ENCODE results near the gene UBN2.
"Not testable (repeated sequence)": the region's sequence is repeated elsewhere in the genome, so short reads cannot be mapped to it uniquely, and the experiment has no call there.

The UBN2 gene

DNA sequence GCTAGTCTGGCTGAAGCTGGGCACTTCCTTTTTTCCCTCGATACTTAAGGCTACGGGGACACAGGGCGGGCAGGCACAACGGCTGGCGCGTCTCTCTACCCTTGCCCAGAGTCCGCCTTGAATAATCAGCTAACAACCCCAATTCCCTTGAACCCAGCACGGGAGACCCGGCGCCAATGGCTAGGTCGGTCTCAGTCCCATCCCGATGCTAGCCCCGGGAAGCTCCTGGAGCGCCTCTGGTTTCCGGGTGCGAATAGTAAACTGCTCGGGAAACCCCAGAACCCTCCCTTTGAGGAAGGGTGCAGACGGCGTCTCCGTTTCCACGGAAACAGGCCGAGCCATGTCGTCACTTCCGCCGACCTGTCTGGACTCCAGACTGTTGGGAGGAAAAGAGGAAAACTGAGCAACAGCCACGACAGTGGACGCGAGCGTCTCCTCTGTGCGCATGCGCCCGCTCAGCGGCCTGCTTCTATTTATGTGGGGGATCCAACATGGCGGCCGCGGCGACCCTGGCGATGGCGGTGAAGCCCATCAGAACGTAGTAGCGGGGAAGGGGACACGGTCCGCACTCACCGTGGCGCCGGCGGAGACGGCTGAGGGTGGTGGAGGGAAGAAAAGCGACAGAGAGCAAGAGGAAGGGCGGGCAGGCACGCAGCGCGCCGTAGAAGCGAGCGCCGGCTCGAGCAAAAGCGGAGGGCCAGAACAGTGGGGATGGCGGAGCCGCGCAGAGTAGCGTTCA is at the start of gene UBN2:
Gene UBN2 (plus strand): TSS at position 464 of the 739 bp plus-strand sequence. CDS start 248 bp downstream, at position 712.
- peak; percentile 98 for DNase-seq (ENCODE audit: low read depth, low spot score)

- no peak for DNase-seq (ENCODE audit: low read depth, low spot score)
Observed at GRCh38 chr7:139181404-139181803, 49.6 kb upstream of the UBN2 start.

GRCh38 chr7:139182363-139182762 is 48.7 kb upstream of the UBN2 start:
- peak; percentile 64 for DNase-seq (ENCODE audit: low read depth, low spot score)

DNA sequence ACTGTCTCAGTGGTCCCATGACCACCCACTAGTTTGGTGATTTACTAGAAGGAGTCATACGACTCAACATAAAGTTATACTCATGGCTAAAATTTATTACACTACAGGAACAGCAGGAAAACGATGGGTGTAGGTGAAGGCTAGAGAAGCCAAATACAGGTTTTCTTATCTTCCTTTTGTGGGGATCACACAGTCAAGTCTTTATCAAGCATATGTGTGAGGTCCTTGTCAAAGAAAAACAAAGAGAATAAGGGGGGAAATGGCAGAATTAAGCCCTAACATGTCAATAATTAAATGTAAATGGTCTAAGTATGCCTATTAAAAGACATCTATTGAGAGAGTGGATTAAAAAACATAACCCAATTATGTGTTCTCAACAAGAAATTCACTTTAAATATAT is 47.8 kb upstream of the UBN2 start:
- DNase-seq (ENCODE audit: low read depth, low spot score) = no peak

DNA sequence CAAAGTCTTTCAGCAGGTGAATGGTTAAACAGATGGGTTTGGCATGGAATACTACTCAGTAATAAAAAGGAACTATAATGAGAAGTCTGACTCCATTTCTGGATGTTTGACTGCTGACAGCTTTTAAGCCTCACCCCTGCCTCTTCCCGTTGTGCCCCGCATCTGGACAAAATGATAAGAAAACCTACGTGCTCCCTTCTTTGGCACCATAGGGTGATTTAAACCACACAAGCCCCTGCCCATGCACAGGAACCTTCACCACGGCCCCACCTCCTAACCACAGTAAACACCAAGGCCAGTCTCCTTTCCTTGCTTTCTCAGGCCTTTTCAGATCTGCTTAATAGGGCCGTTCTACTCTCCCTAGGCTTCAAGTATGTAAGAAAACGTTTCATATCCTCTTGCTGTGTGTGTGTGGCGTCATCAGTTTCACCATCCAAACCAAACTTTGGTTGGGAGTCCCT is 47.1 kb upstream of the UBN2 start:
- DNase-seq (ENCODE audit: low read depth, low spot score) = no peak

DNA sequence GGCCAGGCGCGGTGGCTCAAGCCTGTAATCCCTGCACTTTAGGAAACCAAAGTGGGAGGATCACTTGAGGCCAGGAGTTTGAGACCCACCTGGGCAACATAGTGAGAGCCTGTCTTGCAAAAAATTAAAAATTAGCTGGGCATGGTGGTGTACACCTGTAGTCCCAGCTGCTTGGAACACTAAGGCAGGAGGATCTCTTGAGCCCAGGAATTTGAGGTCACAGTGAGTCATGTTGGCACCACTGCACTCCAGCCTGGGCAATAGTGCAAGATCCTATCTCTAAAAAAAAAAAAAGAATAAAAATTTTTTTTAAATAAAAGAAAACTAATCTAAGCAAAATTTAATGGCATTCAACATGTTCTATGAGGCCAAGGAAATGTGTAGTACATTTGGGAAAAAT is 44.9 kb upstream of the UBN2 start:
- DNase-seq (ENCODE audit: low read depth, low spot score) = no peak

DNA sequence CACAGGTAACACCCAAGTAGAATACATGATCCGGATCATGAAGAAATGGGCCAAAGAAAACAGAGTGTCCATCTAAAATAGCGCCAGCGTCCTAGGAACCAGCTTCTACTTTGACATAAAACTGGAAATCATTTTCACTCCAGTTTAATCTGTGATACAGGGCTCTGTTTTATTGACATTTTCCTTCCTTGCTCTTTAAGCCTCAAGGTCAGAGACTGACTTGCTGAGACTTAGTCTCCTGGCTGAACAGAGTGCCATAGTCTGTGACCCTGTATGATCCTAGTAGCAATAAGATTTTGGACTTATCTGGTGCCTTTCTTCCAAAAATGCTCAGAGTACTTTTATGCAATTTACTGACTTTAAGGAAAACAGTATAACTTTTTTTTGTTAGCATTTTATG is 41.7 kb upstream of the UBN2 start:
- DNase-seq (ENCODE audit: low read depth, low spot score) = no peak

GRCh38 chr7:139192014-139192706 is 38.9 kb upstream of the UBN2 start:
- no peak for DNase-seq (ENCODE audit: low read depth, low spot score)

- no peak for DNase-seq (ENCODE audit: low read depth, low spot score)
Observed at GRCh38 chr7:139200382-139200781, 30.7 kb upstream of the UBN2 start.

- DNase-seq (ENCODE audit: low read depth, low spot score) = no peak
Observed at GRCh38 chr7:139203992-139204391, 27.0 kb upstream of the UBN2 start.

DNA sequence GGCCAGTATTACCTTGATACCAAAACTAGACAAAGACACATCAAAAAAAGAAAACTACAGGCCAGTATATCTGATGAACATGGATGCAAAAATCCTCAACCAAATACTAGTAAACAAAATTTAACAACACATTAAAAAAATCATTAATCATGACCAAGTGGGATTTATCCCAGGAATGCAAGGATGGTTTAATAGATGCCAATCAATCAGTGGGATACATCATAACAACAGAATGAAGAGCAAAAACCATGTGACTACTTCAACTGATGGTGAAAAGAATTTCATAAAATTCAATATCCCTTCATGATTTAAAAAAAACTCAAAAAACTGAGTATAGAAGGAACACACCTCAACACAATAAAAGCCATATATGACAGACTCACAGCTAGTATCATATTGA is 25.2 kb upstream of the UBN2 start:
- no peak for DNase-seq (ENCODE audit: low read depth, low spot score)

DNA sequence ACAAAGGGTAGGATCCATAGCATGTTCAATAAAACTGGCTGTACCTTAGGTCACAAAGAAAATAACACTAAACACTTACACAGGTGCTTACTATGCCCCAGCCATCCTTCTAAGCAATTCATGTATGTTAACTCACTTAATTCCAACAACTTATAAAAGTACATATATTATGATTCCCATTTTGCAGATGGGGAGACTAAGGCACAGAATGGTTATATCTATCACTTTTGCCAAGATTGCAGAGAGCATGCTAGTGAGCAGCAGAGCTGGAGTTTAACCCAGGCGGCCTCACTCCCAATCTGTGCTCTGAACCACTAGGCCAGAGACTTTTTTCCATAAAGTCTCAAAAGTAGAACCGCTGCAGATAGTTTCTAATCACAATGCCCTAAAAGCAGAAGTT is 18.9 kb upstream of the UBN2 start:
- no peak for DNase-seq (ENCODE audit: low read depth, low spot score)

DNA sequence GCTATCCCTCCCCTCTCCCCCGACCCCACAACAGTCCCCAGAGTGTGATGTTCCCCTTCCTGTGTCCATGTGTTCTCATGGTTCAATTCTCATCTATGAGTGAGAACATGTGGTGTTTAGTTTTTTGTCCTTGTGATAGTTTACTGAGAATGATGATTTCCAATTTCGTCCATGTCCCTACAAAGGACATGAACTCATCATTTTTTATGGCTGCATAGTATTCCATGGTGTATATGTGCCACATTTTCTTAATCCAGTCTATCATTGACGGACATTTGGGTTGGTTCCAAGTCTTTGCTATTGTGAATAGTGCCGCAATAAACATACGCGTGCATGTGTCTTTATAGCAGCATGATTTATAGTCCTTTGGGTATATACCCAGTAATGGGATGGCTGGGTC is 17.5 kb upstream of the UBN2 start:
- not testable (repeated sequence) for DNase-seq (ENCODE audit: low read depth, low spot score)

GRCh38 chr7:139218173-139218572 is 12.9 kb upstream of the UBN2 start:
- DNase-seq (ENCODE audit: low read depth, low spot score) = no peak

GRCh38 chr7:139224219-139224618 is 6.8 kb upstream of the UBN2 start:
- no peak for DNase-seq (ENCODE audit: low read depth, low spot score)

DNA sequence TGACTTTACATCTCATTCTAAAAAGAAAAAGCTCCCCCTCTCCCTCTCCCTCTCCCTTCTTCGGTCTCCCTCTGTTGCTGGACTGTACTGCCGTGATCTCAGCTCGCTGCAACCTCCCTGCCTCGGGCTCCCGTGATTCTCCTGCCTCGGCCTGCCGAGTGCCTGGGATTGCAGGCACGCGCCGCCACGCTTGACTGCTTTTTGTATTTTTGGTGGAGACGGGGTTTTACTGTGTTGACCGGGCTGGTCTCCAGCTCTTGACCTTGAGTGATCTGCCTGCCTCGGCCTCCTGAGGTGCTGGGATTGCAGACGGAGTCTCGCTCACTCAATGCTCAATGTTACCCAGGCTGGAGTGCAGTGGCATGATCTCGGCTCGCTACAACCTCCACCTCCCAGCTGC is 6.2 kb upstream of the UBN2 start:
- DNase-seq (ENCODE audit: low read depth, low spot score) = not testable (repeated sequence)

DNA sequence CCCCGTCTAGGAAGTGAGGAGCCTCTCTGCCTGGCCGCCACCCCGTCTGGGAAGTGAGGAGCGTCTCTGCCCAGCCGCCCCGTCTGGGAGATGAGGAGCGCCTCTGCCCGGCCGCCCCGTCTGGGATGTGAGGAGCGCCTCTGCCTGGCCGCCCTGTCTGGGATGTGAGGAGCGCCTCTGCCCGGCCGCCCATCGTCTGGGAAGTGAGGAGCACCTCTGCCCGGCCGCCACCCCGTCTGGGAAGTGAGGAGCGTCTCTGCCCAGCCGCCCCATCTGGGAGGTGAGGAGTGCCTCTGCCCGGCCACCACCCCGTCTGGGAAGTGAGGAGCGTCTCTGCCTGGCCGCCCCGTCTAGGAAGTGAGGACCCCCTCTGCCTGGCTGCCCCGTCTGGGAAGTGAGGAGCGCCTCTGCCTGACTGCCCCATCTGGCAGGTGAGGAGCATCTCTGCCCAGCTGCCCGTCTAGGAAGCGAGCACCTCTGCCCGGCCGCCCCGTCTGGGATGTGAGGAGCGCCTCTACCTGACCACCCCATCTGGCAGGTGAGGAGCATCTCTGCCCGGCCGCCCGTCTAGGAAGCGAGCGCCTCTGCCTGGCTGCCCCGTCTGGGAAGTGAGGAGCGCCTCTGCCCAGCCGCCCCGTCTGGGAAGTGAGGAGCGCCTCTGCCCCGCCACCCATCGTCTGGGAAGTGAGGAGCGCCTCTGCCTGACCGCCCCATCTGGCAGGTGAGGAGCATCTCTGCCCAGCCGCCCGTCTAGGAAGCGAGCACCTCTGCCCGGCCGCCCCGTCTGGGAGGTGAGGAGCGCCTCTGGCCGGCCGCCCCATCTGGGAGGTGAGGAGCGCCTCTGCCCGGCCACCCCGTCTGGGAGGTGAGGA is 5.5 kb upstream of the UBN2 start:
- not testable (repeated sequence) for DNase-seq (ENCODE audit: low read depth, low spot score)

DNA sequence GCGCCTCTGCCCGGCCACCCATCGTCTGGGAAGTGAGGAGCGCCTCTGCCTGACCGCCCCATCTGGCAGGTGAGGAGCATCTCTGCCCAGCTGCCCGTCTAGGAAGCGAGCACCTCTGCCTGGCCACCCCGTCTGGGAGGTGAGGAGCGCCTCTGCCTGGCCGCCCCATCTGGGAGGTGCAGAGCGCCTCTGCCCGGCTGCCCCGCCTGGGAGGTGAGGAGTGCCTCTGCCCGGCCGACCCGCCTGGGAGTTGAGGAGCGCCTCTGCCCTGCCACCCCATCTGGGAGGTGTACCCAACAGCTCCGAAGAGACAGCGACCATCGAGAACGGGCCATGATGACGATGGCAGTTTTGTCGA is 4.9 kb upstream of the UBN2 start:
- not testable (repeated sequence) for DNase-seq (ENCODE audit: low read depth, low spot score)

DNA sequence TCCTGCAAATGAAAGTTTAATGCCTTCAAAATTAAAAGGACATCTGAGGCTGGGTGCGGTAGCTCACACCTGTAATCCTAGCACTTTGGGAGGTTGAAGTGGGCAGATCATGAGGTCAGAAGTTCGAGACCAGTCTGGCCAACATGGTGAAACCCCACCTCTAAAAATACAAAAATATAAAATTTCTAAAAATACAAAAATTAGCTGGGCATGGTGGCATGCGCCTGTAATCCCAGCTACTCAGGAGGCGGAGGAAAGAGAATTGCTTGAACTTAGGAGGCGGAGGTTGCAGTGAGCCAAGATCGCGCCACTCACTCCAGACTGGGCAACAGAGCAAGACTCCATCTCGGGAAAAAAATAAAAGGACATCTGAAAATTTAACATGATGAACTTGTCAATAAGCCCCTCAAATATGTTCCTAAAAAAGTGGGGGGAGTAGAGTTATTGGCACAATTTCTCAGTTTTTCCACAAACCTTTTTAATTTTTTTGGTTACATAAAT is 4.0 kb upstream of the UBN2 start:
- not testable (repeated sequence) for DNase-seq (ENCODE audit: low read depth, low spot score)

GRCh38 chr7:139230023-139230422 is 1.0 kb upstream of the UBN2 start:
- DNase-seq (ENCODE audit: low read depth, low spot score) = no peak

GRCh38 chr7:139230484-139230773 is 608 bp upstream of the UBN2 start:
- DNase-seq (ENCODE audit: low read depth, low spot score) = no peak

All from iPS DF 19.7 (cell line).